Kidney epithelial cell (primary cell): Measurements from ENCODE around the gene ATP6V0A1. TPM values are rescaled to one million over a fixed set of nuclear protein-coding genes. Genes with fewer than 3 reads are reported as not detected.

ENCODE experiments used
- DNase-seq: peaks from one replicate; pipeline ENCODE4 v3.0.0-alpha.2; 2010; ENCODE audit warnings: low read depth
- H3K27me3 ChIP-seq: 2 replicates; pipeline ENCODE4 v1.6.0; 2011; ENCODE audit warnings: low read length; ENCODE audit not compliant: control insufficient read depth, insufficient read depth
- H3K36me3 ChIP-seq: 2 replicates; pipeline ENCODE4 v1.5.1; 2011; ENCODE audit warnings: low read length; ENCODE audit not compliant: control insufficient read depth, insufficient read depth
- H3K4me3 ChIP-seq: 2 replicates; pipeline ENCODE4 v1.5.1; 2011; ENCODE audit warnings: low read depth, mild to moderate bottlenecking, control low read depth, low read length
- CTCF ChIP-seq: IDR thresholded peaks from 2 replicates; pipeline ENCODE4 v1.5.1; 2011; ENCODE audit warnings: mild to moderate bottlenecking, moderate library complexity, low read length, control low read depth, inconsistent platforms; ENCODE audit not compliant: insufficient read depth, poor library complexity, severe bottlenecking
- total RNA-seq: library from RNA; depleted of rRNA; stranded (reverse); fragments of >200 nt; gene quantifications from 2 replicates; pipeline ENCODE4 v1.2.3, GENCODE V29; 2015

ATP6V0A1 gene
- total RNA-seq, 1 donor from 2014 or later, result 46.4 TPM

- H3K27me3 ChIP-seq, result no peaks in the 10 kb centered on the region
- no peak for DNase-seq
- H3K36me3 ChIP-seq, result no peaks in the 10 kb centered on the region
- no peak overlapping the region for H3K4me3 ChIP-seq
- no peak for TF ChIP-seq CTCF
Observed at GRCh38 chr17:42502926-42503325, 44.2 kb downstream of the ATP6V0A1 start.

GRCh38 chr17:42507671-42508070 lies 49.0 kb downstream of the ATP6V0A1 start:
- no peak for DNase-seq
- TF ChIP-seq CTCF, result no peak
- H3K36me3 ChIP-seq, result peaks cover 2% of the 10 kb centered on the region

DNA sequence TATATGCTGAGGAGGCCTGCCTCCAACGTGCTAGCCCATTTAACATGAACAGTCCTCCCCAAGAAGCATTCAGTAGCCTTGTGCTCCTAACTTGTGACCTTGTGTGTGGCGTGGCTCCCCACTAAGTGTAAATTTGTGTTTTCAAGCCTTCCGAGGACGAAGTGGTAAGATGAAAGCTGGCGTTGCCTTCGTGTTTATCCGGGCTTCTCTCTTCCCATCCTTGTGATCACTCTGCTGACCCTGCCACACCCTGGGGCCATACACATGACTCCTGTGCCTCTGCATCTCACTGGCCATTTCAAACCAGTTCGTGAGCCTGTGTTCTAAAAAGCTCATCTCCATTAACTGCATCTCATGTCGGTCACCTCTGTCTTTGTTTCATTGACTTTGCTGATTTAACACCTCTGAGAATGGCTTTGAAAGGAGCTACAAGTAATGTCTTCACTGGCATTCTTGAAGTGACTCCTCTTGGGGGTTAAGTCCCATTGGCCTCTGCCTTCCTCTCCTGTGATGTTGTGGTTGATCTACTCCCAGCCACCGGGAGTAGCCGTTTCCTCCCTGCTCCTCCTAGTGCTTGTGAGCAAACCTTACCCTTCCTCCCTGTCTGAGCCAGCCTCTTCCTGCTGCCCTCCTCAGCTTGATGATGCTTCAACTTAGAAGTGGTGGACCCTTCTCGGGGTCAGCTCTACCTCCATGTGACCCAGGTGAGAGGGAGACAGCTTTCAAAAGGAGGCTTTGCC lies 49.9 kb downstream of the ATP6V0A1 start:
- Histone ChIP-seq H3K36me3 (peaks cover 2% of the 10 kb centered on the region), H3K4me3 (no peak overlapping the region), H3K27me3 (no peaks in the 10 kb centered on the region)
- TF ChIP-seq CTCF, result no peak
- DNase-seq, result no peak

More at GRCh38 chr17:42507671-42508070, 49.0 kb downstream of the ATP6V0A1 start:
- Histone ChIP-seq H3K4me3 (no peak overlapping the region), H3K27me3 (no peaks in the 10 kb centered on the region)

GRCh38 chr17:42509409-42509808 lies 50.7 kb downstream of the ATP6V0A1 start:
- TF ChIP-seq CTCF, result no peak
- peaks cover 2% of the 10 kb centered on the region for H3K36me3 ChIP-seq
- H3K4me3 ChIP-seq, result no peak overlapping the region
- no peak for DNase-seq
- no peaks in the 10 kb centered on the region for H3K27me3 ChIP-seq

GRCh38 chr17:42509841-42510240 lies 51.2 kb downstream of the ATP6V0A1 start:
- TF ChIP-seq CTCF, result no peak
- H3K27me3 ChIP-seq, result no peaks in the 10 kb centered on the region
- peaks cover 2% of the 10 kb centered on the region for H3K36me3 ChIP-seq

GRCh38 chr17:42512246-42512645 lies 53.6 kb downstream of the ATP6V0A1 start:
- H3K27me3 ChIP-seq, result no peaks in the 10 kb centered on the region
- no peak for TF ChIP-seq CTCF
- H3K4me3 ChIP-seq, result no peak overlapping the region
- peaks cover 2% of the 10 kb centered on the region for H3K36me3 ChIP-seq
- no peak for DNase-seq

More at GRCh38 chr17:42509841-42510240, 51.2 kb downstream of the ATP6V0A1 start:
- DNase-seq, result no peak
- no peak overlapping the region for H3K4me3 ChIP-seq
